Natural killer cell (primary cell): ENCODE data around the gene ANKRD36. TPM values are rescaled to one million over a fixed set of nuclear protein-coding genes. Genes with fewer than 3 reads are reported as not detected.
"Not testable (repeated sequence)": the region's sequence is repeated elsewhere in the genome, so short reads cannot be mapped to it uniquely, and the experiment has no call there.

Source experiments
- ATAC-seq, 3 donors: fragments of 150-1000 bp in 2 of 3; fragments of 200-7000 bp in 1 of 3; cut with Tn5 transposase; 1 replicate in 1 of 3; 2 replicates in 2 of 3; pipeline ENCODE4 v1.10.0; 2021; ENCODE audit warnings: mild to moderate bottlenecking in 2 of 3, moderate library complexity in 2 of 3
- DNase-seq, 2 donors: peaks; one replicate each; pipeline versions ENCODE4 v3.0.0 to v3.0.0-alpha.2; 2013 to 2021; ENCODE audit warnings: mixed read lengths in 1 of 2
- H3K27ac ChIP-seq: one replicate; pipeline ENCODE4 v1.5.1; 2013; ENCODE audit warnings: mild to moderate bottlenecking, low read length
- H3K27me3 ChIP-seq: one replicate; pipeline ENCODE4 v1.6.1; 2013; ENCODE audit warnings: low read length; ENCODE audit not compliant: control insufficient read depth, insufficient read depth
- H3K36me3 ChIP-seq: one replicate; pipeline ENCODE4 v1.6.1; 2013; ENCODE audit warnings: low read length; ENCODE audit not compliant: control insufficient read depth, insufficient read depth
- H3K4me1 ChIP-seq: one replicate; pipeline ENCODE4 v1.6.1; 2013; ENCODE audit warnings: low read length; ENCODE audit not compliant: control insufficient read depth, insufficient read depth
- H3K4me3 ChIP-seq: one replicate; pipeline ENCODE4 v1.5.1; 2013; ENCODE audit warnings: low read length
- H3K9me3 ChIP-seq: one replicate; pipeline ENCODE4 v1.6.1; 2013; ENCODE audit warnings: low read length; ENCODE audit not compliant: control insufficient read depth, insufficient read depth
- H3K27ac Mint-ChIP-seq, 2 donors: one replicate each; pipeline ENCODE4 v1.8.0; 2022; ENCODE audit warnings: mild to moderate bottlenecking in 2 of 2, mixed read lengths in 2 of 2, moderate library complexity in 1 of 2
- H3K27me3 Mint-ChIP-seq, 2 donors: one replicate each; pipeline ENCODE4 v1.8.0; 2022; ENCODE audit warnings: low read depth in 2 of 2, mixed read lengths in 2 of 2
- H3K36me3 Mint-ChIP-seq: one replicate; pipeline ENCODE4 v1.8.0; 2022; ENCODE audit warnings: mixed read lengths
- H3K4me1 Mint-ChIP-seq, 2 donors: one replicate each; pipeline ENCODE4 v1.8.0; 2022; ENCODE audit warnings: mixed read lengths in 2 of 2
- H3K4me3 Mint-ChIP-seq: one replicate; pipeline ENCODE4 v1.8.0; 2022; ENCODE audit warnings: mild to moderate bottlenecking, moderate library complexity, mixed read lengths
- H3K9me3 Mint-ChIP-seq, 2 donors: one replicate each; pipeline ENCODE4 v1.8.0; 2022; ENCODE audit warnings: mixed read lengths in 2 of 2
- WGBS: methylation state at CpG from one replicate; pipeline ENCODE4 v1.1.7; 2013; ENCODE audit warnings: missing lambda C conversion rate; ENCODE audit not compliant: insufficient coverage; 5-methylcytosine and 5-hydroxymethylcytosine counted together
- intact Hi-C: fragments of 100-400 bp; cut with micrococcal nuclease; formaldehyde crosslinking; loops from one replicate; pipeline ENCODE4 v1.14.2; 2022
- total RNA-seq, 4 donors: library from RNA; stranded (reverse); fragments of 120-200 nt in 1 of 4; gene quantifications; one replicate each; pipeline versions ENCODE4 v1.2.3 to v1.2.4, GENCODE V29; 2013 to 2022
- TF ChIP-seq, protein P1 (sequence below): fragments of 200-600 bp; IDR thresholded peaks from one replicate; pipeline ENCODE4 v1.8.0; 2022; ENCODE audit warnings: antibody characterized with exemption

Gene ANKRD36
- 10 to 100 TPM; 64.3 to 69.1 (median 68.4) TPM for total RNA-seq
- 74.6 TPM for total RNA-seq (2013)

DNA sequence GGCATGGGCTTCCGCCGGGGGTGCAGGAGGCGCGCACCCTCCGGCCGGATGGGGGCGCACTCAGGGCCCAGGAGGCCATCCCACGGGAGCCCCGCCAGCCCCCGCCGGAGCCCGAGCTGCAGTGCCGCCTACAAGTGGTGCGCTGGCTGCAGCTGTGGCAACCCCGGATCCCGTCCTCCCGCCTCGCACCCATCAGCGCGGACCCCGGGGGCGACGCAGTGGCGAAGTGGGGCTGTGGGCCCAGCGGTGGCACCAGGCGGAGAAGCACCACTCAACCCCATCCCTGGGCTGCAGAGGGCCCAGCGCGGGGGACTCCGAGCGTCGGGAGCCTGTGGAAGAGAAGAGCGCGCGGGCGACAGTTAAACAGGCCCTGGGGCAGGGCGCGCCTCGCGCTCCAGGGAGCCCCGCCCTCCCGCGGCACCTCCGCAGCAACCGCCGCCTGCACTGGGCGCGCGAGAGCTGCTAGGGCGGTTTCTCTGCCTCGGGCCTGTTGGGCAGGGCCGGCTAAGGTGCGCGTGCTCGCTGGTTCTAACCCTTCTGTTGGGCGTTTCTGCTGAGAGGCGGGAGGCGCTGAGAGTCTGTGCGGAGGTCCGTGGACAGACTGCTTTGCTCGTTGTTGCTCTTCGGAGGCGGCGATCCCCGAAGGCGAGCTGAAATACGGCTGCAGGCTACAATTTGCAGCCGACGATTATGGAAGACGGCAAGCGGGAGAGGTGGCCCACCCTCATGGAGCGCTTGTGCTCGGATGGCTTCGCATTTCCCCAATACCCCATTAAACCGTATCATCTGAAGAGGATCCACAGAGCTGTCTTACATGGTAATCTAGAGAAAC, at the start of gene ANKRD36:
TSS of gene ANKRD36 (plus strand) at position 104 of the 832 bp plus-strand sequence. CDS start at position 691, 587 bp downstream.
- not testable (repeated sequence) for H3K36me3 Mint-ChIP-seq, H3K36me3 ChIP-seq, H3K9me3 ChIP-seq, H3K9me3 Mint-ChIP-seq, H3K4me1 ChIP-seq, H3K27me3 ChIP-seq
- ATAC-seq, result peak; percentile 85 to 90 (median 85)
- Mint-ChIP-seq H3K27me3 (peaks cover 16 to 23% of the 10 kb centered on the region in 2 donors), H3K4me1 (peaks cover 5 to 11% of the 10 kb centered on the region in 2 donors), H3K4me3 (peak within 1 kb of the TSS; percentile 95), H3K27ac (peak within 1 kb of the TSS; percentile 92 to 95)
- WGBS, result under 1% methylated on average over 46 of the region's 74 CpGs
- intact Hi-C loops, result loop anchor here (5.0 to 10.0 kb wide), 2 partner anchors 258 to 584 kb away; partner anchors contain the start of gene ANKRD39
- H3K27ac ChIP-seq, result peak within 1 kb of the TSS; percentile 68
- H3K4me3 ChIP-seq, result peak within 1 kb of the TSS; percentile 62
- peak; percentile 78 to 90 for DNase-seq

GRCh38 chr2:97066030-97066429, 46.9 kb upstream of the ANKRD36 start:
- H3K27ac Mint-ChIP-seq, H3K4me3 ChIP-seq, intact Hi-C loops, H3K36me3 ChIP-seq, H3K4me3 Mint-ChIP-seq, H3K4me1 ChIP-seq, ATAC-seq, DNase-seq, H3K36me3 Mint-ChIP-seq, H3K27ac ChIP-seq, H3K27me3 ChIP-seq, H3K4me1 Mint-ChIP-seq, H3K9me3 ChIP-seq, H3K9me3 Mint-ChIP-seq: not testable (repeated sequence)
- 80% methylated on average over 5 of the region's 5 CpGs for WGBS
- peaks cover 17 to 34% of the 10 kb centered on the region in 2 donors for H3K27me3 Mint-ChIP-seq

GRCh38 chr2:97067279-97068004, 45.5 kb upstream of the ANKRD36 start:
- H3K4me1 ChIP-seq, result no peaks in the 10 kb centered on the region
- intact Hi-C loops, result no loop called here
- no peak for ATAC-seq

GRCh38 chr2:97068074-97068473, 44.9 kb upstream of the ANKRD36 start:
- ATAC-seq (no peak), DNase-seq (no peak)
- Histone ChIP-seq H3K4me3 (no peak overlapping the region), H3K4me1 (no peaks in the 10 kb centered on the region), H3K36me3 (no peaks in the 10 kb centered on the region), H3K27me3 (no peaks in the 10 kb centered on the region), H3K27ac (no peak overlapping the region), H3K9me3 (no peaks in the 10 kb centered on the region)
- no peak overlapping the region for H3K4me3 Mint-ChIP-seq
- WGBS, result 85% methylated on average over 1 of the region's 1 CpG
- no peaks in the 10 kb centered on the region for H3K4me1 Mint-ChIP-seq
- intact Hi-C loops, result no loop called here
- H3K27me3 Mint-ChIP-seq, result peaks cover 13 to 28% of the 10 kb centered on the region in 2 donors
- H3K9me3 Mint-ChIP-seq, result no peaks in the 10 kb centered on the region
- no peak overlapping the region for H3K27ac Mint-ChIP-seq
- TF ChIP-seq, protein P1, sequence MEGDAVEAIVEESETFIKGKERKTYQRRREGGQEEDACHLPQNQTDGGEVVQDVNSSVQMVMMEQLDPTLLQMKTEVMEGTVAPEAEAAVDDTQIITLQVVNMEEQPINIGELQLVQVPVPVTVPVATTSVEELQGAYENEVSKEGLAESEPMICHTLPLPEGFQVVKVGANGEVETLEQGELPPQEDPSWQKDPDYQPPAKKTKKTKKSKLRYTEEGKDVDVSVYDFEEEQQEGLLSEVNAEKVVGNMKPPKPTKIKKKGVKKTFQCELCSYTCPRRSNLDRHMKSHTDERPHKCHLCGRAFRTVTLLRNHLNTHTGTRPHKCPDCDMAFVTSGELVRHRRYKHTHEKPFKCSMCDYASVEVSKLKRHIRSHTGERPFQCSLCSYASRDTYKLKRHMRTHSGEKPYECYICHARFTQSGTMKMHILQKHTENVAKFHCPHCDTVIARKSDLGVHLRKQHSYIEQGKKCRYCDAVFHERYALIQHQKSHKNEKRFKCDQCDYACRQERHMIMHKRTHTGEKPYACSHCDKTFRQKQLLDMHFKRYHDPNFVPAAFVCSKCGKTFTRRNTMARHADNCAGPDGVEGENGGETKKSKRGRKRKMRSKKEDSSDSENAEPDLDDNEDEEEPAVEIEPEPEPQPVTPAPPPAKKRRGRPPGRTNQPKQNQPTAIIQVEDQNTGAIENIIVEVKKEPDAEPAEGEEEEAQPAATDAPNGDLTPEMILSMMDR, result no peak
- H3K36me3 Mint-ChIP-seq, result no peaks in the 10 kb centered on the region

More at GRCh38 chr2:97067279-97068004, 45.5 kb upstream of the ANKRD36 start:
- Histone ChIP-seq H3K27me3 (no peaks in the 10 kb centered on the region), H3K27ac (no peak overlapping the region), H3K9me3 (no peaks in the 10 kb centered on the region), H3K4me3 (no peak overlapping the region), H3K36me3 (no peaks in the 10 kb centered on the region)
- peaks cover 17 to 34% of the 10 kb centered on the region in 2 donors for H3K27me3 Mint-ChIP-seq
- no peaks in the 10 kb centered on the region for H3K4me1 Mint-ChIP-seq
- TF ChIP-seq, protein P1, result no peak
- no peaks in the 10 kb centered on the region for H3K9me3 Mint-ChIP-seq
- H3K36me3 Mint-ChIP-seq, result no peaks in the 10 kb centered on the region
- DNase-seq, result no peak
- H3K4me3 Mint-ChIP-seq, result no peak overlapping the region
- no peak overlapping the region for H3K27ac Mint-ChIP-seq
- 88% methylated on average over 5 of the region's 5 CpGs for WGBS

DNA sequence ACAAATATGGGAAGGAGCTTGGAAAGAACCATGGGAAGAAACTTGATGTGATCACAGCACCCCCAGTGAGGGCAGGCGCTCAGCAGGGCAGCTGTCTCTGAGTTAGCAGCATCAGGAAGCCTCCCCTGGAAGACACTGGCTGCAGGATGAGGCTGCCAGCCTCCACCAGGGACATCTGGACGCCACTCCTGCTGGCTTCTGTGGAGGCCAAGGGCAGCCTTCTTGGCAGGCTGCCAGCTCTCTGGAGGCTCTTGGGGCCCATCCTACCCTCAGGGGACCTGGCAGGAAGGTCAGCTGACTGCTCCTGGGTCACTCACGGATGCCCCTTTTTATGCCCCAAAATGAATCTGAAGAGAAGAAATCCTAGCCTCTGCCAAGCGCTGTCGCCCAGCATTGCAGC, 44.2 kb upstream of the ANKRD36 start:
- H3K36me3 ChIP-seq, H3K9me3 Mint-ChIP-seq, H3K27me3 ChIP-seq, H3K9me3 ChIP-seq, DNase-seq, H3K4me3 ChIP-seq, H3K36me3 Mint-ChIP-seq, intact Hi-C loops, H3K4me1 Mint-ChIP-seq, H3K4me3 Mint-ChIP-seq, ATAC-seq, H3K27ac ChIP-seq, H3K27ac Mint-ChIP-seq, H3K4me1 ChIP-seq: not testable (repeated sequence)
- WGBS, result 82% methylated on average over 2 of the region's 5 CpGs
- H3K27me3 Mint-ChIP-seq, result peaks cover 13 to 27% of the 10 kb centered on the region in 2 donors

GRCh38 chr2:97070915-97071314, 42.0 kb upstream of the ANKRD36 start:
- H3K4me3 Mint-ChIP-seq, H3K36me3 ChIP-seq, H3K4me1 Mint-ChIP-seq, H3K9me3 ChIP-seq, H3K36me3 Mint-ChIP-seq, H3K4me1 ChIP-seq, H3K27ac ChIP-seq, H3K27ac Mint-ChIP-seq, DNase-seq, H3K9me3 Mint-ChIP-seq, ATAC-seq, H3K4me3 ChIP-seq, H3K27me3 ChIP-seq, intact Hi-C loops: not testable (repeated sequence)
- 86% methylated on average over 1 of the region's 3 CpGs for WGBS
- H3K27me3 Mint-ChIP-seq, result peaks cover 7 to 26% of the 10 kb centered on the region in 2 donors
